ENCODE data around the gene ME3.

DNA sequence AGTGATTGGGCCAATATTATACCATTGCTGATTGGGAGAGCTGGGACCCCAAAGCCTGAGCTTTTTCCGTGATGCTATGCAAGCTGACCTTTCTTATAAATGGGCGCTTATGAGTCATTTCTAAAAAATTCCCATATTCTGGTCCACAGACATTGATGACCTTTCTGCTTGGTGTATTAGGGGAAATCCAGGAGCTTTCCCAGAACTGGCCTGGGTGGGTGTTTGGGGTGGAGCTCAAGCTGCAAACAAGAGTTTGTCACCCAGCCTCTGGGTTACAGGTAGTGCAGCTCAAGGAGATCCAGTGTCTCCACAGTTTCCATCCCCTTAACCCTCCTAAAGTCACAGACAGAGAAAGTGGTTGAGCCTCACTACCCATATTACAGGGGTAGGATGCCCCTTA is 230.0 kb downstream of the ME3 start:
- TF ChIP-seq, protein P1, sequence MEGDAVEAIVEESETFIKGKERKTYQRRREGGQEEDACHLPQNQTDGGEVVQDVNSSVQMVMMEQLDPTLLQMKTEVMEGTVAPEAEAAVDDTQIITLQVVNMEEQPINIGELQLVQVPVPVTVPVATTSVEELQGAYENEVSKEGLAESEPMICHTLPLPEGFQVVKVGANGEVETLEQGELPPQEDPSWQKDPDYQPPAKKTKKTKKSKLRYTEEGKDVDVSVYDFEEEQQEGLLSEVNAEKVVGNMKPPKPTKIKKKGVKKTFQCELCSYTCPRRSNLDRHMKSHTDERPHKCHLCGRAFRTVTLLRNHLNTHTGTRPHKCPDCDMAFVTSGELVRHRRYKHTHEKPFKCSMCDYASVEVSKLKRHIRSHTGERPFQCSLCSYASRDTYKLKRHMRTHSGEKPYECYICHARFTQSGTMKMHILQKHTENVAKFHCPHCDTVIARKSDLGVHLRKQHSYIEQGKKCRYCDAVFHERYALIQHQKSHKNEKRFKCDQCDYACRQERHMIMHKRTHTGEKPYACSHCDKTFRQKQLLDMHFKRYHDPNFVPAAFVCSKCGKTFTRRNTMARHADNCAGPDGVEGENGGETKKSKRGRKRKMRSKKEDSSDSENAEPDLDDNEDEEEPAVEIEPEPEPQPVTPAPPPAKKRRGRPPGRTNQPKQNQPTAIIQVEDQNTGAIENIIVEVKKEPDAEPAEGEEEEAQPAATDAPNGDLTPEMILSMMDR (IDR thresholded peaks at IDR 0.05) = no peak
- no peak for TF ChIP-seq POLR2AphosphoS5 (IDR thresholded peaks at IDR 0.05; ENCODE audit: low read depth, low read length)
